Measurements from ENCODE around the gene NRXN3.

Gene NRXN3

GRCh38 chr14:78282437-78282836 is 112.3 kb downstream of the NRXN3 start:
- TF ChIP-seq EZH2phosphoT487 (conservative IDR thresholded peaks at IDR 0.05; ENCODE audit: low read length) = no peak
- TF ChIP-seq CTCF (IDR thresholded peaks at IDR 0.05; ENCODE audit: insufficient read depth, low read length, poor library complexity, severe bottlenecking) = no peak
- H3K9ac ChIP-seq (ENCODE audit: low read length) = no peak overlapping the region
- H3K36me3 ChIP-seq (ENCODE audit: low read length) = no peaks in the 10 kb centered on the region
- H3K79me2 ChIP-seq (ENCODE audit: insufficient read depth, low read length) = no peaks in the 10 kb centered on the region
- no peak overlapping the region for H3K4me2 ChIP-seq (ENCODE audit: low read depth, low read length, poor library complexity, severe bottlenecking)
- no peak overlapping the region for H3K4me3 ChIP-seq (ENCODE audit: insufficient read depth, low read length, poor library complexity, severe bottlenecking)
- H3K9me2 ChIP-seq (replicated peaks; ENCODE audit: insufficient read depth, low read length) = no peaks in the 10 kb centered on the region
- no peaks in the 10 kb centered on the region for H4K20me1 ChIP-seq (ENCODE audit: low read depth, low read length)
- H3F3A ChIP-seq (ENCODE audit: insufficient read depth) = no peaks in the 10 kb centered on the region
- H3K27me3 ChIP-seq (ENCODE audit: low read length) = no peaks in the 10 kb centered on the region
- H3K9me3 ChIP-seq (ENCODE audit: insufficient read depth, low read length) = no peaks in the 10 kb centered on the region
- no peak overlapping the region for H2AFZ ChIP-seq (ENCODE audit: low read depth, low read length, severe bottlenecking)
- no peak overlapping the region for H3K27ac ChIP-seq (ENCODE audit: low read depth, low read length)

GRCh38 chr14:78286210-78286609 is 116.0 kb downstream of the NRXN3 start:
- no peak overlapping the region for H3K27ac ChIP-seq (ENCODE audit: low read depth, low read length)
- no peaks in the 10 kb centered on the region for H3F3A ChIP-seq (ENCODE audit: insufficient read depth)
- no peak overlapping the region for H3K9ac ChIP-seq (ENCODE audit: low read length)
- no peaks in the 10 kb centered on the region for H3K9me2 ChIP-seq (replicated peaks; ENCODE audit: insufficient read depth, low read length)
- H3K4me2 ChIP-seq (ENCODE audit: low read depth, low read length, poor library complexity, severe bottlenecking) = no peak overlapping the region
- H3K27me3 ChIP-seq (ENCODE audit: low read length) = no peaks in the 10 kb centered on the region
- H3K79me2 ChIP-seq (ENCODE audit: insufficient read depth, low read length) = no peaks in the 10 kb centered on the region
- H4K20me1 ChIP-seq (ENCODE audit: low read depth, low read length) = no peaks in the 10 kb centered on the region
- H3K4me3 ChIP-seq (ENCODE audit: insufficient read depth, low read length, poor library complexity, severe bottlenecking) = no peak overlapping the region
- no peak overlapping the region for H2AFZ ChIP-seq (ENCODE audit: low read depth, low read length, severe bottlenecking)
- no peaks in the 10 kb centered on the region for H3K36me3 ChIP-seq (ENCODE audit: low read length)
- no peak for TF ChIP-seq CTCF (IDR thresholded peaks at IDR 0.05; ENCODE audit: insufficient read depth, low read length, poor library complexity, severe bottlenecking)
- TF ChIP-seq EZH2phosphoT487 (conservative IDR thresholded peaks at IDR 0.05; ENCODE audit: low read length) = no peak
- no peaks in the 10 kb centered on the region for H3K9me3 ChIP-seq (ENCODE audit: insufficient read depth, low read length)

GRCh38 chr14:78292003-78292402 is 121.8 kb downstream of the NRXN3 start:
- no peaks in the 10 kb centered on the region for H3F3A ChIP-seq (ENCODE audit: insufficient read depth)
- no peak for TF ChIP-seq EZH2phosphoT487 (conservative IDR thresholded peaks at IDR 0.05; ENCODE audit: low read length)
- TF ChIP-seq CTCF (IDR thresholded peaks at IDR 0.05; ENCODE audit: insufficient read depth, low read length, poor library complexity, severe bottlenecking) = no peak
- H3K9ac ChIP-seq (ENCODE audit: low read length) = no peak overlapping the region
- no peak overlapping the region for H3K27ac ChIP-seq (ENCODE audit: low read depth, low read length)
- no peaks in the 10 kb centered on the region for H3K9me2 ChIP-seq (replicated peaks; ENCODE audit: insufficient read depth, low read length)
- no peaks in the 10 kb centered on the region for H3K36me3 ChIP-seq (ENCODE audit: low read length)
- H3K4me2 ChIP-seq (ENCODE audit: low read depth, low read length, poor library complexity, severe bottlenecking) = no peak overlapping the region
- H3K79me2 ChIP-seq (ENCODE audit: insufficient read depth, low read length) = no peaks in the 10 kb centered on the region
- no peaks in the 10 kb centered on the region for H4K20me1 ChIP-seq (ENCODE audit: low read depth, low read length)
- H3K27me3 ChIP-seq (ENCODE audit: low read length) = no peaks in the 10 kb centered on the region
- H3K9me3 ChIP-seq (ENCODE audit: insufficient read depth, low read length) = no peaks in the 10 kb centered on the region
- H2AFZ ChIP-seq (ENCODE audit: low read depth, low read length, severe bottlenecking) = no peak overlapping the region
- no peak overlapping the region for H3K4me3 ChIP-seq (ENCODE audit: insufficient read depth, low read length, poor library complexity, severe bottlenecking)
